Osteocyte (in vitro differentiated cells): ENCODE results near the gene POLR1D. TPM values are rescaled to one million over a fixed set of nuclear protein-coding genes. Genes with fewer than 3 reads are reported as not detected.

ENCODE experiments used
- DNase-seq: peaks from one replicate; pipeline ENCODE4 v3.0.0; 2021; ENCODE audit warnings: mixed read lengths; ENCODE audit not compliant: unreplicated experiment; ENCODE audit errors: extremely low spot score
- H3K27ac Mint-ChIP-seq: one replicate; pipeline ENCODE4 v1.8.0; 2021; ENCODE audit warnings: mild to moderate bottlenecking, mixed read lengths; ENCODE audit not compliant: unreplicated experiment
- H3K27me3 Mint-ChIP-seq: one replicate; pipeline ENCODE4 v1.8.0; 2021; ENCODE audit warnings: mixed read lengths; ENCODE audit not compliant: unreplicated experiment
- H3K36me3 Mint-ChIP-seq: one replicate; pipeline ENCODE4 v1.8.0; 2021; ENCODE audit warnings: mixed read lengths; ENCODE audit not compliant: unreplicated experiment
- H3K4me1 Mint-ChIP-seq: one replicate; pipeline ENCODE4 v1.8.0; 2021; ENCODE audit warnings: mixed read lengths; ENCODE audit not compliant: unreplicated experiment
- H3K4me3 Mint-ChIP-seq: one replicate; pipeline ENCODE4 v1.8.0; 2021; ENCODE audit warnings: mild to moderate bottlenecking, moderate library complexity, mixed read lengths; ENCODE audit not compliant: unreplicated experiment
- H3K9me3 Mint-ChIP-seq: one replicate; pipeline ENCODE4 v1.8.0; 2021; ENCODE audit warnings: mixed read lengths; ENCODE audit not compliant: unreplicated experiment
- CTCF ChIP-seq: fragments of 200-600 bp; sonication (generic); IDR thresholded peaks from 2 replicates; pipeline ENCODE4 v1.5.0; 2021; ENCODE audit warnings: antibody characterized with exemption, mild to moderate bottlenecking, moderate library complexity
- total RNA-seq: library from RNA; stranded (reverse); gene quantifications from 2 replicates; pipeline ENCODE4 v1.2.1, GENCODE V29; 2021

Gene POLR1D
- total RNA-seq, 1 donor from 2014 or later, result 96.4 TPM

DNA sequence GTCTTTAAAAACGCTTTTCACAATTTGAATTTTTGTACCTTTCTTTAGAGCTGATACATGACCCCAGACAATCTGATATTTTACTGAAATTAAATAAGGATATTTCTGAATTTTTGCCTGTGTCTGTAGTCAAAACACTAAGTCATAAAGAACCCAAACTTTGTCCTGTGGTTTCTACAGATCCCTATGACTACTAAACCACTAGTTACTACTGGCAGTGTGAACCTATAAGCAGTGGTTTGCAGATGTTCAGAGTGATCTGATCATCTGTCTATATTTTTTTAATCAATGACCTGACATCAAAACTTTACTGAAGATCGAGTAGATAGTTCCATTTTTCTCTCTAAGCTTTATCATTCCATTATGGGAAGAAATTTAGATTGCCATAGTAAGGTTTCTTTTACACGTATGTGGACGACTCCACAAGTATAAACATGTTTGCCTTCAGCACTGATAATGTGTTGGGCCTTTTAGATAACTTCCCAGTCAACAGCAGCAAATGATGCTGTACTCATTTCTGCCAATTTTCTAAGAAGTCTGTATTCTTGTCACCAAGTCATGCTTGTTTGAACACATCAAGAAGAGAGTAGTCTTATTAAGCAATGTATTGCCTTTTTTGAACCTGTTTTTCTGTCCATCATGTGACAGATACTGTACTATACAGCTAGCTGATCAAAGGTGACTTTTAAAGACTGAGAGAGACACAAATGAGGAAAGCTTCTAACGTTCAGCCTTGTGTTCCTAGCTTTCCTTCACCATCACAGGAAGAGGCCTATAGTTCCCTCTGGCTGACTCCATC is 21.8 kb downstream of the POLR1D start:
- no peak overlapping the region for H3K27ac Mint-ChIP-seq
- no peak overlapping the region for H3K4me3 Mint-ChIP-seq
- no peaks in the 10 kb centered on the region for H3K9me3 Mint-ChIP-seq
- no peaks in the 10 kb centered on the region for H3K27me3 Mint-ChIP-seq
- peaks cover 25% of the 10 kb centered on the region for H3K4me1 Mint-ChIP-seq
- DNase-seq, result no peak
- TF ChIP-seq CTCF, result no peak
- H3K36me3 Mint-ChIP-seq, result peaks cover 7% of the 10 kb centered on the region

DNA sequence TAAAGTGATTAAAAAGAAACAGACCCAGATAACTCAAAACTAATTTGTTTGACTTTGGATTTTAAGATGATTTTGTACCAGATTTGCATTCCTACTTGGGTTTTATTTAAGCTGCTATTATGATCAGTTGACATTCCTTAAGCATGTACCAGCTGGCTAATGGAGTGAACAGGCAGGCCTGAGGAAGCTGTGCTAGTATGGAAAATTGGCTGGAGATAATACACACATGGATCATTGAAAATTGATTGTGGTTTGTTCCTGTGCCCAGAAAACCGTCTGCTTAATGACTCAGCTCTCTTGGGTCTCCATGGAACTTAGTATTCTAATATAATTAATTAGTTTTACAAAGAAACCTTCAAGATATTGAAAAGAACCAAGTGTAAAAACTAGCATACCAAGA is 22.6 kb downstream of the POLR1D start:
- Mint-ChIP-seq H3K27ac (no peak overlapping the region), H3K4me3 (no peak overlapping the region), H3K4me1 (peaks cover 17% of the 10 kb centered on the region), H3K9me3 (no peaks in the 10 kb centered on the region), H3K27me3 (no peaks in the 10 kb centered on the region), H3K36me3 (peaks cover 13% of the 10 kb centered on the region)
- DNase-seq, result no peak
- TF ChIP-seq CTCF, result no peak

DNA sequence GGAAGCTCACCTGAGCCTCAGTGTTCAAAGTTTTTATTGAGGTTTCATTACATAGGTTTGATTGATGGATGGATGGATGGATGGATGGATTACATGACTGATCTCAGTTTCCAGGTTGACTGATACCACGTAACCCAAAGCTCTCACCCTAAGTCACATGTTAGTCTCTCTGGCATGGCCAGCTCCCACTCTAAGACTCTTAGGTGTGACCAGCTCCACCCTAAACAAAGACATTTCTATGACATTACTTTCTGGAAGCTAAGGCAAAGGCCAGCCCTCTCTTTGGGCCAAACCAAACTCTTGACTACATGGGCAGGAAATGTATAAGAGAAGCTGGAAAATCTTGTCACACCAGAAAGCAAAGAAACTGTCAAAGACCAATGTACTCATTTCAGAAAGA is 28.6 kb downstream of the POLR1D start:
- H3K4me1 Mint-ChIP-seq, result peaks cover 4% of the 10 kb centered on the region
- no peak overlapping the region for H3K27ac Mint-ChIP-seq
- TF ChIP-seq CTCF, result no peak
- H3K4me3 Mint-ChIP-seq, result no peak overlapping the region
- H3K9me3 Mint-ChIP-seq, result peaks cover 11% of the 10 kb centered on the region
- no peaks in the 10 kb centered on the region for H3K27me3 Mint-ChIP-seq
- peaks cover 45% of the 10 kb centered on the region for H3K36me3 Mint-ChIP-seq
- no peak for DNase-seq

- Mint-ChIP-seq H3K9me3 (peaks cover 11% of the 10 kb centered on the region), H3K4me1 (peaks cover 12% of the 10 kb centered on the region), H3K27me3 (no peaks in the 10 kb centered on the region), H3K4me3 (no peak overlapping the region), H3K36me3 (peaks cover 37% of the 10 kb centered on the region), H3K27ac (no peak overlapping the region)
- DNase-seq, result no peak
- no peak for TF ChIP-seq CTCF
Measured at GRCh38 chr13:27654059-27654458, 32.4 kb downstream of the POLR1D start.

- peaks cover 7% of the 10 kb centered on the region for H3K9me3 Mint-ChIP-seq
- TF ChIP-seq CTCF, result no peak
- H3K36me3 Mint-ChIP-seq, result peaks cover 29% of the 10 kb centered on the region
- peaks cover 12% of the 10 kb centered on the region for H3K4me1 Mint-ChIP-seq
- no peak overlapping the region for H3K27ac Mint-ChIP-seq
- no peak overlapping the region for H3K4me3 Mint-ChIP-seq
- DNase-seq, result no peak
- H3K27me3 Mint-ChIP-seq, result no peaks in the 10 kb centered on the region
Measured at GRCh38 chr13:27654816-27655215, 33.1 kb downstream of the POLR1D start.
